CD4-positive, alpha-beta T cell (primary cell): ENCODE measurements around the gene GRB2. TPM values are rescaled to one million over a fixed set of nuclear protein-coding genes. Genes with fewer than 3 reads are reported as not detected.

ENCODE experiments used
- ATAC-seq: fragments of 200-7000 bp; cut with Tn5 transposase; one replicate; pipeline ENCODE4 v1.10.0; 2022; ENCODE audit warnings: mild to moderate bottlenecking; ENCODE audit not compliant: poor library complexity
- CTCF ChIA-PET: fragments of 350-600 bp; sonication (Branson Sonifier 250); formaldehyde crosslinking; loops from one replicate; lab custom pipeline; 2021; ENCODE audit warnings: antibody characterized with exemption, inconsistent platforms; lab: Charles Lee
- POLR2A ChIA-PET: fragments of 350-600 bp; sonication (Branson Sonifier 250); formaldehyde crosslinking; loops from one replicate; lab custom pipeline; 2021; ENCODE audit warnings: antibody characterized with exemption, inconsistent platforms; lab: Charles Lee
- DNase-seq, 14 experiments: peaks; one replicate each; pipeline ENCODE4 v3.0.0-alpha.2; 2013 to 2020; ENCODE audit warnings: mixed read lengths in 2 of 14
- H3K27ac ChIP-seq, 2 donors: one replicate each; pipeline versions ENCODE4 v1.5.1 to v1.7.0; 2013; ENCODE audit warnings: low read length in 2 of 2, low read depth in 1 of 2, mild to moderate bottlenecking in 1 of 2
- H3K27me3 ChIP-seq, 2 experiments: 1 replicate in 1 of 2; 2 replicates in 1 of 2; pipeline versions ENCODE4 v1.6.1 to v1.7.0; 2013; ENCODE audit warnings: low read length in 2 of 2, control low read depth in 1 of 2, mild to moderate bottlenecking in 1 of 2, moderate library complexity in 1 of 2; ENCODE audit not compliant: insufficient read depth in 2 of 2, control insufficient read depth in 1 of 2
- H3K36me3 ChIP-seq: one replicate; pipeline ENCODE4 v1.6.1; 2013; ENCODE audit warnings: low read length, control low read depth; ENCODE audit not compliant: insufficient read depth
- H3K4me1 ChIP-seq: one replicate; pipeline ENCODE4 v1.6.1; 2013; ENCODE audit warnings: low read length, control low read depth; ENCODE audit not compliant: insufficient read depth
- H3K4me3 ChIP-seq: one replicate; pipeline ENCODE4 v1.5.1; 2013; ENCODE audit warnings: mild to moderate bottlenecking, low read length, moderate library complexity
- H3K9me3 ChIP-seq, 2 experiments: 1 replicate in 1 of 2; 2 replicates in 1 of 2; pipeline versions ENCODE4 v1.6.1 to v1.7.0; 2013; ENCODE audit warnings: low read length in 2 of 2, mild to moderate bottlenecking in 2 of 2, control low read depth in 1 of 2, moderate library complexity in 1 of 2; ENCODE audit not compliant: control insufficient read depth in 1 of 2, insufficient read depth in 1 of 2
- H3K27ac Mint-ChIP-seq: one replicate; pipeline ENCODE4 v1.8.0; 2020; ENCODE audit warnings: mixed read lengths
- H3K27me3 Mint-ChIP-seq: one replicate; pipeline ENCODE4 v1.8.0; 2021; ENCODE audit warnings: mixed read lengths
- H3K36me3 Mint-ChIP-seq: one replicate; pipeline ENCODE4 v1.8.0; 2021; ENCODE audit warnings: low read depth, mixed read lengths
- H3K4me1 Mint-ChIP-seq: one replicate; pipeline ENCODE4 v1.8.0; 2021; ENCODE audit warnings: low read depth, mixed read lengths
- H3K4me3 Mint-ChIP-seq: one replicate; pipeline ENCODE4 v1.8.0; 2020; ENCODE audit warnings: mild to moderate bottlenecking, mixed read lengths
- H3K9me3 Mint-ChIP-seq: one replicate; pipeline ENCODE4 v1.8.0; 2020; ENCODE audit warnings: mixed read lengths
- intact Hi-C, 2 experiments: fragments of 100-400 bp; cut with DNase I in 1 of 2; cut with micrococcal nuclease in 1 of 2; formaldehyde crosslinking; loops; one replicate each; pipeline versions ENCODE4 v1.15.1 to v1.9.0; 2023 to 2025; cut with DNase I, micrococcal nuclease
- total RNA-seq, 174 experiments: library from RNA in 2 of 174; stranded (reverse) in 2 of 174; gene quantifications; one replicate each; pipeline ENCODE4 v1.2.3 and lab custom pipeline; 2021 to 2026
- TF ChIP-seq, protein P1 (sequence below): fragments of 200-600 bp; IDR thresholded peaks from one replicate; pipeline ENCODE4 v1.8.0; 2022; ENCODE audit warnings: antibody characterized with exemption, mild to moderate bottlenecking

GRB2 gene
- total RNA-seq, 2 experiments from 2014 or later: 88.8 to 92.6 TPM

- H3K9me3 Mint-ChIP-seq: no peaks in the 10 kb centered on the region
- ATAC-seq (no peak), DNase-seq (no peak)
- H3K4me3 Mint-ChIP-seq: no peak overlapping the region
- TF ChIP-seq, protein P1, sequence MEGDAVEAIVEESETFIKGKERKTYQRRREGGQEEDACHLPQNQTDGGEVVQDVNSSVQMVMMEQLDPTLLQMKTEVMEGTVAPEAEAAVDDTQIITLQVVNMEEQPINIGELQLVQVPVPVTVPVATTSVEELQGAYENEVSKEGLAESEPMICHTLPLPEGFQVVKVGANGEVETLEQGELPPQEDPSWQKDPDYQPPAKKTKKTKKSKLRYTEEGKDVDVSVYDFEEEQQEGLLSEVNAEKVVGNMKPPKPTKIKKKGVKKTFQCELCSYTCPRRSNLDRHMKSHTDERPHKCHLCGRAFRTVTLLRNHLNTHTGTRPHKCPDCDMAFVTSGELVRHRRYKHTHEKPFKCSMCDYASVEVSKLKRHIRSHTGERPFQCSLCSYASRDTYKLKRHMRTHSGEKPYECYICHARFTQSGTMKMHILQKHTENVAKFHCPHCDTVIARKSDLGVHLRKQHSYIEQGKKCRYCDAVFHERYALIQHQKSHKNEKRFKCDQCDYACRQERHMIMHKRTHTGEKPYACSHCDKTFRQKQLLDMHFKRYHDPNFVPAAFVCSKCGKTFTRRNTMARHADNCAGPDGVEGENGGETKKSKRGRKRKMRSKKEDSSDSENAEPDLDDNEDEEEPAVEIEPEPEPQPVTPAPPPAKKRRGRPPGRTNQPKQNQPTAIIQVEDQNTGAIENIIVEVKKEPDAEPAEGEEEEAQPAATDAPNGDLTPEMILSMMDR: no peak
- no peak overlapping the region for H3K27ac ChIP-seq
- no peaks in the 10 kb centered on the region for H3K9me3 ChIP-seq
- H3K27ac Mint-ChIP-seq: peak overlapping the region; percentile 51
- no peak overlapping the region for H3K4me3 ChIP-seq
- CTCF ChIA-PET: interaction anchor here (0.6 kb wide), 1 partner anchor 44 kb away, joined by 3 read pairs; no protein-coding TSS in a partner anchor
- peaks cover 92% of the 10 kb centered on the region for H3K4me1 Mint-ChIP-seq
- peaks cover 1% of the 10 kb centered on the region for H3K36me3 ChIP-seq
- POLR2A ChIA-PET: no interaction called here
- no peaks in the 10 kb centered on the region for H3K27me3 ChIP-seq
- peaks cover 27% of the 10 kb centered on the region for H3K36me3 Mint-ChIP-seq
- no peaks in the 10 kb centered on the region for H3K27me3 Mint-ChIP-seq
- peaks cover 55% of the 10 kb centered on the region for H3K4me1 ChIP-seq
- intact Hi-C loops: loop anchor here in 1 of 2 experiments (5.0 kb wide), 1 partner anchor 35 kb away; no protein-coding TSS in a partner anchor
Observed at GRCh38 chr17:75367312-75367711, 38.2 kb downstream of the GRB2 start.

DNA sequence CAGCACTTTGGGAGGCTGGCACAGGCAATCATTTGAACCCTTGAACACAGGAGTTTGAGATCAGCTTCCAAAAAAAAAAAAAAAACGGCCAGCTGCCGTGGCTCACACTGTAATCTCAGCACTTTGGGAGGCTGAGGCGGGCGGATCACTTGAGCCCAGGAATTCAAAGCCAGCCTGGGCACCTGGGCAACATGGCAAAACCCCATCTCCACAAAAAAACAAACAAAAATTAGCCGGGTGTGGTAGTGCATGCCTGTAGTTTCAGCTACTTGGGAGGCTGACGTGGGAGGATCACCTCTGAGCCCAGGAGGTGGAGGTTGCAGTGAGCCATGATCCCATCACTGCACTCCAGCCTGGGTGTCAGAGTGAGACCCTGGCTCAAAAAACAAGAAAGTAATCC lies 39.0 kb downstream of the GRB2 start:
- Histone ChIP-seq H3K4me1 (peaks cover 47% of the 10 kb centered on the region), H3K27me3 (no peaks in the 10 kb centered on the region), H3K4me3 (no peak overlapping the region), H3K36me3 (no peaks in the 10 kb centered on the region), H3K9me3 (no peaks in the 10 kb centered on the region), H3K27ac (no peak overlapping the region)
- Mint-ChIP-seq H3K27me3 (no peaks in the 10 kb centered on the region), H3K36me3 (peaks cover 19% of the 10 kb centered on the region), H3K27ac (peak overlapping the region; percentile 51), H3K9me3 (no peaks in the 10 kb centered on the region), H3K4me1 (peaks cover 92% of the 10 kb centered on the region), H3K4me3 (peak overlapping the region; percentile 30)
- ChIA-PET POLR2A (interaction anchor here (0.9 kb wide), 1 partner anchor 28 kb away, joined by 3 read pairs; no protein-coding TSS in a partner anchor), CTCF (interaction anchor here (1.0 kb wide), 1 partner anchor 10 kb away, joined by 4 read pairs; no protein-coding TSS in a partner anchor)
- ATAC-seq (no peak), DNase-seq (no peak)
- TF ChIP-seq, protein P1: no peak
- intact Hi-C loops: loop anchor here in 1 of 2 experiments (5.0 kb wide), 1 partner anchor 34 kb away; no protein-coding TSS in a partner anchor

DNA sequence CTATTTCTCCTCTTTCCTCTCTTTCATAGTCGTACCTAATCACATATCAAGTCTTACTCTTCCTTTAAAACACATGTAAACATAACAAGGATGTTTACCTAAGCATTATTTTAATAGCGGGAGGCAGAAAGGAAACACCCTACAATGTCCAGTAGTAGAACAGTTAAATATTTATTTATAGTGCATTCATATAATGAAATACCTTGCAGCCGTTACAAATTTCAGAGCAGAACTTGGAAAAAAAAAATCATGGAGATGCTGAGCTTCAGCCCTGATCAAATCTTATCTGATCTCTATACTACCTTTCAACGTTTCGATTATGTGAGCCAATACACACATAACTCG lies 39.6 kb downstream of the GRB2 start:
- H3K4me3 Mint-ChIP-seq: peak overlapping the region; percentile 2
- H3K9me3 Mint-ChIP-seq: no peaks in the 10 kb centered on the region
- TF ChIP-seq, protein P1: no peak
- peaks cover 92% of the 10 kb centered on the region for H3K4me1 Mint-ChIP-seq
- DNase-seq (no peak), ATAC-seq (no peak)
- H3K27me3 Mint-ChIP-seq: no peaks in the 10 kb centered on the region
- H3K27ac Mint-ChIP-seq: peak overlapping the region; percentile 51
- H3K4me1 ChIP-seq: peaks cover 48% of the 10 kb centered on the region
- ChIA-PET CTCF (interaction anchor here (1.0 kb wide), 1 partner anchor 10 kb away, joined by 4 read pairs; no protein-coding TSS in a partner anchor), POLR2A (interaction anchor here (0.9 to 1.0 kb wide), 2 partner anchors 12 to 28 kb away, joined by 3 read pairs; no protein-coding TSS in a partner anchor)
- no peak overlapping the region for H3K27ac ChIP-seq
- H3K36me3 Mint-ChIP-seq: peaks cover 16% of the 10 kb centered on the region
- intact Hi-C loops: loop anchor here (2.0 to 5.0 kb wide), 2 partner anchors 15 to 34 kb away; no protein-coding TSS in a partner anchor
- no peaks in the 10 kb centered on the region for H3K9me3 ChIP-seq
- no peaks in the 10 kb centered on the region for H3K27me3 ChIP-seq
- no peak overlapping the region for H3K4me3 ChIP-seq
- H3K36me3 ChIP-seq: no peaks in the 10 kb centered on the region
